Common myeloid progenitor, CD34-positive (primary cell): ENCODE results near the gene SAA1.

Experiments used
- CTCF ChIA-PET: fragments of 350-600 bp; sonication (Branson Sonifier 250); formaldehyde crosslinking; loops from one replicate; lab custom pipeline; 2021; ENCODE audit warnings: antibody characterized with exemption; lab: Charles Lee
- POLR2A ChIA-PET: fragments of 350-600 bp; sonication (Branson Sonifier 250); formaldehyde crosslinking; loops from one replicate; lab custom pipeline; 2021; ENCODE audit warnings: antibody characterized with exemption; lab: Charles Lee
- DNase-seq, 3 donors: peaks; one replicate each; pipeline versions ENCODE4 v3.0.0 to v3.0.0-alpha.2; 2013
- H3K27ac ChIP-seq, 2 experiments: 1 replicate in 1 of 2; 2 replicates in 1 of 2; pipeline ENCODE4 v1.7.0; 2013; ENCODE audit warnings: inconsistent platforms in 2 of 2, low read length in 2 of 2, mild to moderate bottlenecking in 2 of 2, low read depth in 1 of 2, moderate library complexity in 1 of 2; ENCODE audit not compliant: severe bottlenecking in 2 of 2, insufficient read depth in 1 of 2, poor library complexity in 1 of 2
- H3K27me3 ChIP-seq, 5 experiments: replicated peaks in 2 of 5; 1 replicate in 3 of 5; 2 replicates in 2 of 5; pipeline versions ENCODE4 v1.6.1 to v1.7.0; 2013; ENCODE audit warnings: low read length in 4 of 5, mild to moderate bottlenecking in 2 of 5, moderate library complexity in 2 of 5, inconsistent platforms in 1 of 5; ENCODE audit not compliant: insufficient read depth in 5 of 5, control insufficient read depth in 4 of 5
- H3K36me3 ChIP-seq, 4 experiments: 1 replicate in 2 of 4; 2 replicates in 2 of 4; pipeline versions ENCODE4 v1.6.1 to v1.7.0; 2013; ENCODE audit warnings: low read length in 3 of 4, control low read depth in 1 of 4, mild to moderate bottlenecking in 1 of 4; ENCODE audit not compliant: control insufficient read depth in 4 of 4, insufficient read depth in 4 of 4
- H3K4me1 ChIP-seq, 4 experiments: 1 replicate in 3 of 4; 2 replicates in 1 of 4; pipeline versions ENCODE4 v1.6.1 to v1.7.1; 2013; ENCODE audit warnings: low read length in 3 of 4, mild to moderate bottlenecking in 3 of 4, control low read depth in 1 of 4, inconsistent platforms in 1 of 4, moderate library complexity in 1 of 4; ENCODE audit not compliant: control insufficient read depth in 4 of 4, insufficient read depth in 4 of 4; ENCODE audit errors: control extremely low read depth in 1 of 4
- H3K4me3 ChIP-seq, 7 experiments: 1 replicate in 4 of 7; 2 replicates in 3 of 7; pipeline versions ENCODE4 v1.5.1 to v1.7.0; 2013; ENCODE audit warnings: mild to moderate bottlenecking in 7 of 7, low read length in 6 of 7, moderate library complexity in 6 of 7, inconsistent platforms in 2 of 7, low read depth in 2 of 7, control low read depth in 1 of 7; ENCODE audit not compliant: insufficient read depth in 4 of 7, control insufficient read depth in 1 of 7; ENCODE audit errors: extremely low read depth in 1 of 7
- H3K9me3 ChIP-seq, 5 experiments: 1 replicate in 4 of 5; 2 replicates in 1 of 5; pipeline versions ENCODE4 v1.6.1 to v1.7.1; 2013; ENCODE audit warnings: low read length in 4 of 5, mild to moderate bottlenecking in 2 of 5, inconsistent platforms in 1 of 5, low read depth in 1 of 5, moderate library complexity in 1 of 5; ENCODE audit not compliant: control insufficient read depth in 4 of 5, insufficient read depth in 2 of 5; ENCODE audit errors: control extremely low read depth in 1 of 5
- WGBS: methylation state at CpG from one replicate; pipeline ENCODE4 v1.1.5; 2013; ENCODE audit not compliant: insufficient coverage; 5-methylcytosine and 5-hydroxymethylcytosine counted together

Gene SAA1

DNA sequence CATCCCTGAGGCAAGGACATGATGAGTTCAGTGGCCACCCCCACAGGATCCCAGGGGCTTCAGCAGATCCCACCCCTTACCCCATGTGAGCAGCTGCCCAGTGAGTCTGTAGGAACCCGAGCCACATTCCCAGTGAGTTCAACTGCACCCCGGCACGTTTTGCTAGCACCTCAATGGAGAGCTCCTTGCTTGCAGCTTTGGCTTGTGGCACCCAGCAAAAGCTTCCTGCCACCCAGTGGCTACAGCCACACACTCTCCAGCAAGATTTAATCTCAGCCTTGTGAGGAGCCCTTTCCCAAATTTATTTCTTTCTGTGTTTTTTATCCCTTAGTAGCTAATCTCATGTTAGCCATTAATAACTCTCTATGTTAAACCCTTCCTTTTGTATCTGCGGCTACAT lies 4.0 kb downstream of the SAA1 start:
- ChIA-PET POLR2A (no interaction called here), CTCF (no interaction called here)
- H3K27me3 ChIP-seq = no peaks in the 10 kb centered on the region
- DNase-seq = no peak
- H3K9me3 ChIP-seq = no peaks in the 10 kb centered on the region
- H3K4me3 ChIP-seq = no peak overlapping the region
- no peaks in the 10 kb centered on the region for H3K4me1 ChIP-seq
- no peaks in the 10 kb centered on the region for H3K36me3 ChIP-seq
- H3K27ac ChIP-seq = no peak overlapping the region
- WGBS = 91% methylated on average over 3 of the region's 4 CpGs

DNA sequence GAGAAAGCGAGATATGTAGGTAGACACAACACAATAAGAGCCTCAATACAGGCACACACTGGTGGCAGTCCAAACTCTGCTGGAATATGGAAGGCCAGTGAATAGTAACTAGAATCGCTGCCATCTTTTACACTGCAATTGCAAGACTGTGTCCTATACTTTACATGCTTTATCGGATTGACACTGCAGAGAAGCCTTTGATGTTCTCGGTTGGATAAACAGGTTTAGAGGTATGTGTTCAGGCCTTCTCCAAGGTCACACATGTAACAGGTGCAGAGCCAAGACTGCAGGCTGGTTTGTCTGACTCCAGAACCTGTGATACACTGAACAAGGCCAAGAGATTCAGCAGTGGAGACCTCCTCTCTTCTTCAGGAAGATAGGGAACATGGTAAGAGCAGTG lies 5.1 kb downstream of the SAA1 start:
- H3K4me3 ChIP-seq = no peak overlapping the region
- CTCF ChIA-PET = no interaction called here
- no peaks in the 10 kb centered on the region for H3K36me3 ChIP-seq
- POLR2A ChIA-PET = no interaction called here
- H3K9me3 ChIP-seq = no peaks in the 10 kb centered on the region
- no peaks in the 10 kb centered on the region for H3K4me1 ChIP-seq
- no peak overlapping the region for H3K27ac ChIP-seq
- WGBS = 60% methylated on average over 3 of the region's 4 CpGs
- no peaks in the 10 kb centered on the region for H3K27me3 ChIP-seq
- DNase-seq = no peak

DNA sequence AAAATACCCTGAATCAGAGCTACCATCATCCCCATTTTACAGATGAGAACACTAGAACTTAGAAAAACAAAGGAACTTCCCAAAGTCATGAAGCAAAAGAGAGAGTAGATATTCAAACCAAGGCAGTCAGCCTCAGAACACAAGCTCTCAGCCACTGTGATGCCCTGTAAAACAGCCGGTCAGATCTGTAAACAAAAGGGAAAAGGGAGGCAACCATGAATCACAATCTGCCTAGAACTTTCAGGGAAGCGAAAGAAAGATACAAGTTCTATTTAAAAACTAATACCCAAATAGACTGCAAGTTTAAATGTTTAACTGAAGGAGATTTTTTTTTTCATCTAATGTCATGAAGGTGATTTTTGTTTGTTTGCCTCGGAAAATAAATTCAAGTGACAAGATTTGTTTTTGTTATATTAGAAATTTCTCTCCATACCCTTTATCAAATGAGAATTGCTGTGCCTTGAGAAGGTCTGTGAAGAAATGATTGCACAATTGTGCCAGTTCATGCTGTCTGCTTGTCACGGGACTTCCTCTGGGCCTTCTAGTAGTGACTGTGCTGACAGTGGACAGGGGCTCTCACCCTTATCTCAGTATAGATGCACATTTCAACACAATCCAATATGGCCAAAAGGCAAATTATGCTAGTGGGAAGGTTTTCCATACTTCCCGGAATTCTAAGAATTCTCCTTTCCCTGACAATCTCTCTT lies 11.7 kb downstream of the SAA1 start:
- Histone ChIP-seq H3K4me3 (no peak overlapping the region), H3K27me3 (no peaks in the 10 kb centered on the region), H3K9me3 (no peaks in the 10 kb centered on the region), H3K36me3 (peaks cover 12 to 32% (median 21%) of the 10 kb centered on the region in 4 experiments), H3K4me1 (no peaks in the 10 kb centered on the region), H3K27ac (no peak overlapping the region)
- DNase-seq = peak in 2 of 3 donors; percentile 12 to 30
- POLR2A ChIA-PET = interaction anchor here (0.7 kb wide), 1 partner anchor 8 kb away, joined by 4 read pairs; no protein-coding TSS in a partner anchor
- CTCF ChIA-PET = no interaction called here
- 100% methylated on average over 3 of the region's 5 CpGs for WGBS

DNA sequence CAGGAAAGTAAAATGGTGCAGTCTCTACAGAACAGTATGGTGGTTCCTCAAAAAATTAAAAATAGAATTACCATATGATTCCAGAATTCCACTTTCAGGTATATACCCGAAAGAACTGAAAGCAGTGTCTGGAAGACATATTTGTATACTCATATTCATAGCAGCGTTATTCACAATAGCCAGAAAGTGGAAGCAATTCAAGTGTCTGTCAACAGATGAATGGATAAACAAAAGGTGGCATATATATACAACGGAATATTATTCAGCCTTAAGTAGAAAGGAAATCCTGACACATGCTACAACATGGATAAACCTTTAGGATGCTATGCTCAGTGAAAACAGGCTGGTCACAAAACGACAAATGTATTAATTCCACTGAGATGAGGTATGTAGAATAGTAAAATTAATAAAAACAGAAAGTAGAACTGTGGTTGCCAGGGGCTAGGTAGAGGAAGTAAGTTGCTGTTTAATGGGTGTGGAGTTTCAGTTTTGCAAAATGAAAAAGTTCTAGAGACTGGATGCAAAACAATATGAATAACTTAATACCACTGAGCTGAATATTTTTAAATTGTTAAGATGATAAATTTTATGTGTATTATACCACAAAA lies 14.5 kb downstream of the SAA1 start:
- Histone ChIP-seq H3K4me1 (no peaks in the 10 kb centered on the region), H3K36me3 (peaks cover 19 to 52% (median 36%) of the 10 kb centered on the region in 4 experiments), H3K27ac (no peak overlapping the region), H3K27me3 (no peaks in the 10 kb centered on the region), H3K4me3 (no peak overlapping the region), H3K9me3 (no peaks in the 10 kb centered on the region)
- DNase-seq = peak in 2 of 3 donors; percentile 4 to 9
- WGBS = 92% methylated on average over 2 of the region's 4 CpGs
- CTCF ChIA-PET = no interaction called here
- POLR2A ChIA-PET = no interaction called here

DNA sequence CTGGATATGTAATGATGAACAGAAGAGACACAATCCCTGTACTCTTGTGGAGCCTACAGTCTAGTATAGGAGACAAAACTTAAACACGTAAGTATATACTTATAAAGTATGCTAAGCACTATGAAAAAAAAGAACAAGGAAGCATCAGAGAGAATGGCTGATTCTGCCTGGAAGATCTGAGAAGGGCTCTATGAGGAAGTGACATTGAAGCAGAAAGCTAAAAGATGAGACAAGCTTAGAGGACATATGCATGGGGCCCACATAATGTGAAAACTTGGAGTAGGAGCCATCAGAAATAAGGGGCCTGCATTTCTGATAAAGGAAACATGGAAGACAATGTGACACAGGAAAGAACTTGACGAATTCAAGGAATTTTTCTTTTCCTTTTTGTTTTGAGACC lies 16.6 kb downstream of the SAA1 start:
- Histone ChIP-seq H3K36me3 (peaks cover 31 to 71% (median 48%) of the 10 kb centered on the region in 4 experiments), H3K9me3 (no peaks in the 10 kb centered on the region), H3K27me3 (no peaks in the 10 kb centered on the region), H3K4me1 (no peaks in the 10 kb centered on the region), H3K27ac (no peak overlapping the region), H3K4me3 (no peak overlapping the region)
- POLR2A ChIA-PET = no interaction called here
- DNase-seq = no peak
- CTCF ChIA-PET = no interaction called here
- WGBS = 100% methylated on average over 1 of the region's 2 CpGs

DNA sequence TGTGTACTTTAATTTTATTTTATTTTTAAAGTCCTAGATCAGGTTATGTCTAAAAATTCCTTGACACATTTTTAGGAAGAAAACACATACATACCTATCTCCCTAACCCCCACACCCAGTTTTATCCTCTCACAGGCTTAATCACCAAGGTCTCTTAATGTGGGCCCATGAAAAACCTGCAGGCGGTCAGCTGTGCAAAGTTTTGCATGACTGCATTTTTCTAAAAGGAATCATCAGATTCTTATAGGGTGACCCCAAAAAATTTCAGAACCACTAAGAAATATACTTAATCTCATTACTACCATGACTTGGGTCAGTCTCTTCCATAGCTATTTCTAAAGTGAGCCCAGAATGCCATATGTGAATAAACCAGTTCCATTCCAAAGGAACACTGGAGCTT lies 19.8 kb downstream of the SAA1 start:
- CTCF ChIA-PET = interaction anchor here (0.8 kb wide), 1 partner anchor 13 kb away, joined by 3 read pairs; no protein-coding TSS in a partner anchor
- no peak overlapping the region for H3K4me3 ChIP-seq
- POLR2A ChIA-PET = interaction anchor here (0.9 kb wide), 1 partner anchor 8 kb away, joined by 4 read pairs; no protein-coding TSS in a partner anchor

DNA sequence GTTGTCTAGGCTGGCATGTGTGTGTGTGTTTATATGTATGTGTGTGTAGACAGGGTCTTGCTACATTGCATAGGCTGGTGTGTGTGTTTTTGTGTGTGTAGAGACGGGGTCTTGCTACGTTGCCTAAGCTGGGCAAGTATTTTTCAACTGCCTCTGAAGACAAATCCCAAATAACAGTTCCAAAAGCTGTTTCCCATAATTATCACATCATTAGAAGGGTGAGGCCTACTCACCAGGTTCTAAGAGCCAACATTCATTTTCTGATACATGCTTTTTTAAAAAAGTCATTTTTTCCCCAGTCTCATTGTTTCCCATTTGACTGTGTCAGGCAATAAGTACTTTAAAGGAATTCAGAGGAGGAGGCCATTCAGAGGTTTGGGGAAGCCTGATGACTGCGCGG lies 22.8 kb downstream of the SAA1 start:
- H3K9me3 ChIP-seq = no peaks in the 10 kb centered on the region
- no peaks in the 10 kb centered on the region for H3K4me1 ChIP-seq
- no peaks in the 10 kb centered on the region for H3K27me3 ChIP-seq
- WGBS = no CpG with 5 or more reads among the region's 4 CpGs
- no peak overlapping the region for H3K4me3 ChIP-seq
- ChIA-PET CTCF (interaction anchor here (1.3 kb wide), 1 partner anchor 12 kb away, joined by 3 read pairs; no protein-coding TSS in a partner anchor), POLR2A (no interaction called here)
- no peak overlapping the region for H3K27ac ChIP-seq
- DNase-seq = no peak
- peaks cover 23 to 79% (median 52%) of the 10 kb centered on the region in 4 experiments for H3K36me3 ChIP-seq

More for the DNA sequence above, 19.8 kb downstream of the SAA1 start:
- Histone ChIP-seq H3K27me3 (no peaks in the 10 kb centered on the region), H3K36me3 (peaks cover 24 to 76% (median 50%) of the 10 kb centered on the region in 4 experiments), H3K4me1 (no peaks in the 10 kb centered on the region), H3K27ac (no peak overlapping the region), H3K9me3 (no peaks in the 10 kb centered on the region)
- no peak for DNase-seq
- WGBS = 100% methylated on average over 1 of the region's 1 CpG
